Endothelial cell of umbilical vein (primary cell): ENCODE results near the gene GTF3C2.

Experiments used
- EZH2 ChIP-seq: IDR thresholded peaks from 2 replicates; pipeline ENCODE4 v1.6.1; 2012; ENCODE audit warnings: borderline replicate concordance, low read depth, mild to moderate bottlenecking, moderate library complexity, low read length, inconsistent platforms; ENCODE audit not compliant: severe bottlenecking
- POLR2A ChIP-seq: IDR thresholded peaks from 2 replicates; pipeline ENCODE4 v1.6.1; 2012; ENCODE audit warnings: low read depth, mild to moderate bottlenecking, control low read depth, low read length
- POLR2AphosphoS5 ChIP-seq: IDR thresholded peaks from 2 replicates; pipeline ENCODE4 v1.6.1; 2012; ENCODE audit warnings: low read depth, mild to moderate bottlenecking, control low read depth, low read length, moderate library complexity; ENCODE audit not compliant: insufficient read depth
- TF ChIP-seq, protein P1 (sequence below), 2 donors: IDR thresholded peaks; 1 replicate in 1 of 2; 2 replicates in 1 of 2; pipeline ENCODE4 v1.5.1; 2011; ENCODE audit warnings: low read length in 2 of 2, mild to moderate bottlenecking in 2 of 2, moderate library complexity in 2 of 2, control low read depth in 1 of 2, inconsistent platforms in 1 of 2, low read depth in 1 of 2; ENCODE audit not compliant: insufficient read depth in 1 of 2; ENCODE audit errors: extremely low read depth in 1 of 2

DNA sequence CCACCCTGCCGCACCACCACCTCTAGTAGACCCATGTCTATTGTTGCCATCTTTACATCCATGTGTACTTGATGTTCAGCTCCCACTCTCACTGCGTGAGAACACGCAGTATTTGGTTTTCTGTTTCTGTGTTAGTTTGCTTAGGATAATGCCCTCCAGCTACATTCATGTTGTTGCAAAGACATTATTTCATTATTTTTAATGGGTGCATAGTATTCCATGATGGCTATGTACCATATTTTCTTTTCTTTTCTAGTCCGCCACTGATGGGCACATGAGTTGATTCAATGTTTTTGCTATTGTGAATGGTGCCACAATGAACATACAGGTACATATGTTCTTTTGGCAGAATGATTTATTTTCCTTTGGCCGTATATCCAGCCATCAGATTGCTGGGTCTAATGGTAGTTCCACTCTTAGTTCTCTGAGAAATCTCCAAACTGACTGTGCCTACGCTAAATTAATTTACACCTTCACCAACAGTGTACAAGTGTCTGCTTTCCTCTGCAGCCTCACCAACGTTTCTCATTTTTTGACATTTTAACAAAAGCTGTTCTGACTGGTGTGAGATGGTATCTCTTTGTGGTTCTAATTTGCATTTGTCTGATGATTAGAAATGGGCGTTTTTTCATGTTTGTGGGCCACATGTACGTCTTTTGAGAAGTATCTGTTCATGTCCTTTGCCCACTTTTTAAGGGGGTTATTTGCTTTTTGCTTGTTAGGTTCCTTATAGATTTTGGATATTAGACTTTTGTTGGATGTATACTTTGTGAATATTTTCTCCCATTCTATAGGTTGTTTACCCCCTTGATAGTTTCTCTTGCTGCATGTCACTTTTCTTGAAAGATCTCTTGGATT lies 34.5 kb upstream of the GTF3C2 start:
- TF ChIP-seq, protein P1, sequence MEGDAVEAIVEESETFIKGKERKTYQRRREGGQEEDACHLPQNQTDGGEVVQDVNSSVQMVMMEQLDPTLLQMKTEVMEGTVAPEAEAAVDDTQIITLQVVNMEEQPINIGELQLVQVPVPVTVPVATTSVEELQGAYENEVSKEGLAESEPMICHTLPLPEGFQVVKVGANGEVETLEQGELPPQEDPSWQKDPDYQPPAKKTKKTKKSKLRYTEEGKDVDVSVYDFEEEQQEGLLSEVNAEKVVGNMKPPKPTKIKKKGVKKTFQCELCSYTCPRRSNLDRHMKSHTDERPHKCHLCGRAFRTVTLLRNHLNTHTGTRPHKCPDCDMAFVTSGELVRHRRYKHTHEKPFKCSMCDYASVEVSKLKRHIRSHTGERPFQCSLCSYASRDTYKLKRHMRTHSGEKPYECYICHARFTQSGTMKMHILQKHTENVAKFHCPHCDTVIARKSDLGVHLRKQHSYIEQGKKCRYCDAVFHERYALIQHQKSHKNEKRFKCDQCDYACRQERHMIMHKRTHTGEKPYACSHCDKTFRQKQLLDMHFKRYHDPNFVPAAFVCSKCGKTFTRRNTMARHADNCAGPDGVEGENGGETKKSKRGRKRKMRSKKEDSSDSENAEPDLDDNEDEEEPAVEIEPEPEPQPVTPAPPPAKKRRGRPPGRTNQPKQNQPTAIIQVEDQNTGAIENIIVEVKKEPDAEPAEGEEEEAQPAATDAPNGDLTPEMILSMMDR (IDR thresholded peaks at IDR 0.05; ENCODE audit: extremely low read depth in 1 of 2, insufficient read depth in 1 of 2, low read depth in 1 of 2, low read length in 2 of 2) = no peak
- TF ChIP-seq POLR2AphosphoS5 (no peak), POLR2A (no peak), EZH2 (no peak)
